SU-DHL-6 (cell line): ENCODE measurements around the gene ALG11.

Experiments
- H2AFZ ChIP-seq: fragments of 200-600 bp; sonication (generic); 2 replicates; pipeline ENCODE4 v1.6.1; 2014; ENCODE audit warnings: low read depth, mild to moderate bottlenecking, moderate library complexity, mixed read lengths, antibody characterized with exemption, low read length; ENCODE audit not compliant: severe bottlenecking
- H3F3A ChIP-seq: fragments of 200-600 bp; shearing (Covaris generic); 2 replicates; pipeline ENCODE4 v1.6.0; 2016; ENCODE audit warnings: antibody characterized with exemption, mild to moderate bottlenecking; ENCODE audit not compliant: insufficient read depth
- H3K27ac ChIP-seq: fragments of 200-600 bp; sonication (generic); 2 replicates; pipeline ENCODE4 v1.5.1; 2016; ENCODE audit warnings: low read depth, mild to moderate bottlenecking, low read length, moderate library complexity, mixed read lengths
- H3K27me3 ChIP-seq: fragments of 200-600 bp; sonication (generic), shearing (Covaris generic); 2 replicates; pipeline ENCODE4 v1.6.0; 2014; ENCODE audit warnings: mild to moderate bottlenecking, low read length
- H3K36me3 ChIP-seq: fragments of 200-600 bp; sonication (generic); 2 replicates; pipeline ENCODE4 v1.6.1; 2014; ENCODE audit warnings: mild to moderate bottlenecking, low read length, mixed read lengths
- H3K4me2 ChIP-seq: fragments of 300-600, 200-600 bp; shearing (Covaris generic), sonication (generic); 2 replicates; pipeline ENCODE4 v1.6.0; 2014; ENCODE audit warnings: low read length, low read depth, mild to moderate bottlenecking; ENCODE audit not compliant: poor library complexity, severe bottlenecking
- H3K4me3 ChIP-seq: fragments of 200-600 bp; sonication (generic); 2 replicates; pipeline ENCODE4 v1.5.1; 2014; ENCODE audit warnings: antibody characterized with exemption, low read length, mild to moderate bottlenecking, mixed read lengths; ENCODE audit not compliant: insufficient read depth, poor library complexity, severe bottlenecking
- H3K79me2 ChIP-seq: fragments of 200-600 bp; sonication (generic); 2 replicates; pipeline ENCODE4 v1.6.1; 2014; ENCODE audit warnings: mild to moderate bottlenecking, low read length, moderate library complexity; ENCODE audit not compliant: insufficient read depth
- H3K9ac ChIP-seq: fragments of 200-600 bp; sonication (generic); 2 replicates; pipeline ENCODE4 v1.7.0; 2014; ENCODE audit warnings: mild to moderate bottlenecking, low read length
- H3K9me2 ChIP-seq: fragments of 200-600 bp; sonication (generic); replicated peaks from 2 replicates; pipeline ENCODE4 v1.6.1; 2014; ENCODE audit warnings: low read length; ENCODE audit not compliant: insufficient read depth
- H3K9me3 ChIP-seq: fragments of 200-600 bp; sonication (generic); 2 replicates; pipeline ENCODE4 v1.6.1; 2014; ENCODE audit warnings: low read length, mixed read lengths; ENCODE audit not compliant: insufficient read depth
- H4K20me1 ChIP-seq: fragments of 200-600 bp; sonication (generic); 2 replicates; pipeline ENCODE4 v1.6.1; 2014; ENCODE audit warnings: low read depth, mild to moderate bottlenecking, antibody characterized with exemption, low read length, moderate library complexity, mixed read lengths
- EZH2phosphoT487 ChIP-seq: fragments of 200-600 bp; sonication (generic), shearing (Covaris generic); conservative IDR thresholded peaks from 2 replicates; pipeline ENCODE4 v1.6.1; 2018; ENCODE audit warnings: mild to moderate bottlenecking, antibody characterized with exemption, low read length, moderate library complexity, mixed read lengths
- TF ChIP-seq, protein P1 (sequence below): fragments of 200-600 bp; sonication (generic); IDR thresholded peaks from one replicate; pipeline ENCODE4 v1.5.1; 2017; ENCODE audit warnings: antibody characterized with exemption, mild to moderate bottlenecking, low read length, moderate library complexity; ENCODE audit not compliant: insufficient read depth, poor library complexity, severe bottlenecking

ALG11 gene

GRCh38 chr13:51970349-51970748 lies 41.8 kb upstream of the ALG11 start:
- Histone ChIP-seq H2AFZ (no peak overlapping the region), H3K9me3 (no peaks in the 10 kb centered on the region), H3K27ac (no peak overlapping the region), H3K79me2 (no peaks in the 10 kb centered on the region), H3K27me3 (no peaks in the 10 kb centered on the region), H3K4me3 (no peak overlapping the region), H3K4me2 (no peak overlapping the region), H3K36me3 (no peaks in the 10 kb centered on the region), H3K9ac (no peak overlapping the region), H3K9me2 (no peaks in the 10 kb centered on the region), H3F3A (no peaks in the 10 kb centered on the region), H4K20me1 (no peaks in the 10 kb centered on the region)
- TF ChIP-seq EZH2phosphoT487, result no peak
- TF ChIP-seq, protein P1, sequence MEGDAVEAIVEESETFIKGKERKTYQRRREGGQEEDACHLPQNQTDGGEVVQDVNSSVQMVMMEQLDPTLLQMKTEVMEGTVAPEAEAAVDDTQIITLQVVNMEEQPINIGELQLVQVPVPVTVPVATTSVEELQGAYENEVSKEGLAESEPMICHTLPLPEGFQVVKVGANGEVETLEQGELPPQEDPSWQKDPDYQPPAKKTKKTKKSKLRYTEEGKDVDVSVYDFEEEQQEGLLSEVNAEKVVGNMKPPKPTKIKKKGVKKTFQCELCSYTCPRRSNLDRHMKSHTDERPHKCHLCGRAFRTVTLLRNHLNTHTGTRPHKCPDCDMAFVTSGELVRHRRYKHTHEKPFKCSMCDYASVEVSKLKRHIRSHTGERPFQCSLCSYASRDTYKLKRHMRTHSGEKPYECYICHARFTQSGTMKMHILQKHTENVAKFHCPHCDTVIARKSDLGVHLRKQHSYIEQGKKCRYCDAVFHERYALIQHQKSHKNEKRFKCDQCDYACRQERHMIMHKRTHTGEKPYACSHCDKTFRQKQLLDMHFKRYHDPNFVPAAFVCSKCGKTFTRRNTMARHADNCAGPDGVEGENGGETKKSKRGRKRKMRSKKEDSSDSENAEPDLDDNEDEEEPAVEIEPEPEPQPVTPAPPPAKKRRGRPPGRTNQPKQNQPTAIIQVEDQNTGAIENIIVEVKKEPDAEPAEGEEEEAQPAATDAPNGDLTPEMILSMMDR, result no peak

DNA sequence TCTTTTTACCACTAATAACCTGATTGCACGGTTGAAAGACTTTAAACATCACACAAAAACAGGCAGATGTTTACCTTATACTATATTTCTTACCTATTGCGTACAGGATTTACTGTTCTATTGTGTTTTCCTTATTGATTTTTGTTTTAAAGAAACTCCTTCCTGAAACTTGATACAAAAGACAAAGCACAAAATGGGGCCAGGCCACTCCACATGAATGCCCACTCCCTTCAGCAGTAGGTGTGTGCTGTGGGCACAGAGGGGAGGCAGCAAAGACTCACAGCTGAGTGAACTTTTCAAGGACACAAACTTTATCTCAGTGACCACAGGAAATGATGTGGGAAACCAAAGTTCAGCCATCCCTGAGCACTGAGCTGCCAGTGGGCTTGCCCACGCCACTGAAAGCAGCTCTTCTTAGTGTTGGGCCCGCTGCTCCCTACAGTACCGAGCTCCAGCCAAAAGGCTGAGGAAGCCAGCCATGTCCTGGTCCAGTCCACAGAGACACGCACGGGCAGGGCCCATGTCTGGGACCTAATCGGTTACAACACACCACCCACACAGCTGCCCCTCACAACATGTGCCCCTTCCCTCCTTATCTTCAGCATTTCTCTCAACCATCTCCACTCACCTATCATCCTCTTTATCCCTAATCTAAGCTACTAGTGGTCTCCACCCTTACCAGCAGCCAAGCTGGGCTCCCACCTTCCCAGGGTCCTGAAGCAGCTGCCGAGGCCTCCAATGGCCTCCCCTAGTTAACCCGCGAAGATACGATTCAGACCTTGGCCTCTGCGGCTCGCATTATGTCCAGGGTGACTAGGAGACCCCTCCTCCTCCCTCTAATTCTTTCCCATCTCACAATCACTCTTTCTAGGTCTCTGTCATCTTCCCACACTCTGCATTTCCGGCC lies 40.4 kb upstream of the ALG11 start:
- H3K4me2 ChIP-seq, result no peak overlapping the region
- H4K20me1 ChIP-seq, result no peaks in the 10 kb centered on the region
- H2AFZ ChIP-seq, result no peak overlapping the region
- no peaks in the 10 kb centered on the region for H3K27me3 ChIP-seq
- no peaks in the 10 kb centered on the region for H3K36me3 ChIP-seq
- H3K4me3 ChIP-seq, result no peak overlapping the region
- no peak overlapping the region for H3K27ac ChIP-seq
- TF ChIP-seq EZH2phosphoT487, result no peak
- TF ChIP-seq, protein P1, result no peak
- H3K9ac ChIP-seq, result no peak overlapping the region
- no peaks in the 10 kb centered on the region for H3K9me3 ChIP-seq
- H3F3A ChIP-seq, result no peaks in the 10 kb centered on the region
- no peaks in the 10 kb centered on the region for H3K79me2 ChIP-seq
- no peaks in the 10 kb centered on the region for H3K9me2 ChIP-seq

DNA sequence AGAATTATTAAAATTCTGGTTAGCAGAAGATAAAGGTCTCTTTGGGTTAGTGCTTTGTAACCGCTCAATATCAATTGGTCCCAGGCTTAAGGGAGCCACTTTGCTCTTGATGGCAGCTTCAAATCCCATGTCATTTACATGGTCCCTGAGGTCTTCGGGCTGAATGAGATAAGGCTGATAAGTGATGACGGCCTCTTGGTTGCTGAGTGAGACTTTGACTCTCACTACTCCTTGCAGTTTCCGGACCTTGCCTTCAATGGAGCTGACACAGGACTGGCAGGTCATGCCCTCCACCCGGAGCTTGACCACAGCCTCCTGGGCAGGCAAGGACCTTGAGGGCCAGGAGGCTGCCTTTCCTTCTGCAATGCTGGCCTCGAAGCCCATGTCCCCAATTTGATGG lies 37.7 kb upstream of the ALG11 start:
- H3K4me3 ChIP-seq, result no peak overlapping the region
- no peaks in the 10 kb centered on the region for H3K9me2 ChIP-seq
- TF ChIP-seq, protein P1, result no peak
- TF ChIP-seq EZH2phosphoT487, result no peak
- H3K27me3 ChIP-seq, result no peaks in the 10 kb centered on the region
- no peaks in the 10 kb centered on the region for H3K9me3 ChIP-seq
- no peak overlapping the region for H3K9ac ChIP-seq
- no peaks in the 10 kb centered on the region for H4K20me1 ChIP-seq
- H3K27ac ChIP-seq, result no peak overlapping the region
- no peaks in the 10 kb centered on the region for H3F3A ChIP-seq
- H2AFZ ChIP-seq, result no peak overlapping the region
- H3K36me3 ChIP-seq, result no peaks in the 10 kb centered on the region
- no peak overlapping the region for H3K4me2 ChIP-seq
- H3K79me2 ChIP-seq, result no peaks in the 10 kb centered on the region
